Measurements from ENCODE around the gene CEP112. TPM values are rescaled to one million over a fixed set of nuclear protein-coding genes. Genes with fewer than 3 reads are reported as not detected.

The CEP112 gene
- total and polyA plus RNA-seq, 2 of the 8 experiments (the other 6 are each of a cell fraction or from before 2014, with no cell fraction given): 0.62 to 3.1 TPM

GRCh38 chr17:65587534-65588180 is 604.3 kb downstream of the CEP112 start:
- no peak overlapping the region; the same call in 1 of the 2 replicates for H2BK15ac ChIP-seq (ENCODE audit: low read length)

More at GRCh38 chr17:65587534-65588180, 604.3 kb downstream of the CEP112 start:
- no peak for DNase-seq (ENCODE audit: low read depth in 1 of 2, low spot score in 2 of 2)
- Histone ChIP-seq H3K56ac (replicated peaks; ENCODE audit: insufficient read length, low read depth, low read length) (no peak overlapping the region), H3K36me3 (ENCODE audit: control insufficient read depth in 2 of 4, insufficient read depth in 4 of 4, low read length in 3 of 4) (no peaks in the 10 kb centered on the region), H3K9ac (replicated peaks in 1 of 4; ENCODE audit: extremely low read depth in 1 of 4, low read depth in 3 of 4, low read length in 3 of 4) (no peak overlapping the region), H3K4ac (replicated peaks; ENCODE audit: insufficient read length, low read depth, low read length) (no peak overlapping the region), H4K8ac (ENCODE audit: extremely low read depth, insufficient read depth, low read length) (no peak overlapping the region), H2BK12ac (ENCODE audit: low read depth, low read length) (no peak overlapping the region; the same call in 1 of the 2 replicates), H3K27me3 (replicated peaks in 1 of 4; ENCODE audit: control insufficient read depth in 3 of 4, extremely low read depth in 1 of 4, insufficient read depth in 3 of 4, low read length in 3 of 4) (no peaks in the 10 kb centered on the region), H2AK5ac (ENCODE audit: low read depth, low read length) (no peak overlapping the region), H3K4me2 (ENCODE audit: insufficient read depth in 1 of 2, low read depth in 2 of 2, low read length in 2 of 2) (0 out of 4 replicates have a peak overlapping the region, but pooled peaks of 1 of the 2 experiments have one; percentile 31), H3K23ac (ENCODE audit: insufficient read length) (no peak overlapping the region), H4K5ac (ENCODE audit: insufficient read length, low read depth, low read length) (no peak overlapping the region), H3K27ac (ENCODE audit: low read depth, low read length) (no peak overlapping the region), H4K91ac (replicated peaks; ENCODE audit: insufficient read length, low read length) (no peak overlapping the region), H3K14ac (ENCODE audit: insufficient read length) (no peak overlapping the region), H3K4me3 (ENCODE audit: extremely low read depth in 1 of 4, insufficient read depth in 2 of 4, low read depth in 3 of 4, low read length in 4 of 4) (no peak overlapping the region), H3K9me3 (ENCODE audit: insufficient read depth in 2 of 2, low read depth in 1 of 2, low read length in 1 of 2) (no peaks in the 10 kb centered on the region), H2BK20ac (ENCODE audit: low read length) (no peak overlapping the region; the same call in 1 of the 2 replicates), H3K79me1 (ENCODE audit: low read depth, low read length) (no peaks in the 10 kb centered on the region), H3K79me2 (ENCODE audit: control insufficient read depth in 1 of 2, insufficient read depth in 2 of 2, low read length in 2 of 2) (no peaks in the 10 kb centered on the region), H2BK5ac (ENCODE audit: low read depth, low read length) (no peak overlapping the region), H3K18ac (ENCODE audit: extremely low read depth, low read length) (no peak overlapping the region), H2BK120ac (replicated peaks; ENCODE audit: low read depth, low read length) (no peak overlapping the region), H3K23me2 (ENCODE audit: low read depth, low read length) (no peaks in the 10 kb centered on the region), H4K20me1 (replicated peaks in 1 of 2; ENCODE audit: control insufficient read depth in 1 of 2, insufficient read depth in 2 of 2, low read length in 2 of 2) (no peaks in the 10 kb centered on the region), H2AFZ (ENCODE audit: low read length) (no peak overlapping the region), H3K4me1 (replicated peaks in 1 of 4; ENCODE audit: control insufficient read depth in 3 of 4, insufficient read depth in 4 of 4, low read length in 3 of 4) (peaks cover 0 to 12% (median 8%) of the 10 kb centered on the region in 4 experiments; a peak in 6 of 7 replicates)
- 93% methylated on average over 10 of the region's 10 CpGs; no CpG with 5 or more reads in 1 of the 2 experiments for WGBS, 2 experiments (ENCODE audit: extremely low coverage in 1 of 2, insufficient coverage in 1 of 2, insufficient read length in 1 of 2, insufficient replicate concordance in 2 of 2, low coverage in 1 of 2, low lambda C conversion rate in 2 of 2, missing lambda C conversion rate in 1 of 2)
- FAIRE-seq: no peak
- ChIA-PET CTCF (ENCODE audit: partially characterized antibody) (interaction anchor here (0.6 to 4.8 kb wide), 16 partner anchors 9 to 356 kb away, joined by 3 to 24 read pairs (median 4); no protein-coding TSS in a partner anchor), POLR2A (ENCODE audit: partially characterized antibody) (interaction anchor here (1.0 to 3.3 kb wide), 4 partner anchors 11 to 309 kb away, joined by 3 to 26 read pairs (median 4); no protein-coding TSS in a partner anchor)

All from H1 (cell line).